Urinary bladder (tissue), 4 donors: ENCODE data around the gene PYROXD2. TPM values are rescaled to one million over a fixed set of nuclear protein-coding genes. Genes with fewer than 3 reads are reported as not detected.
"Not testable (repeated sequence)": the region's sequence is repeated elsewhere in the genome, so short reads cannot be mapped to it uniquely, and the experiment has no call there.

ENCODE experiments used
- DNase-seq: peaks from one replicate; pipeline ENCODE4 v3.0.0-alpha.2; 2015; ENCODE audit errors: extremely low spot score
- H3K27ac ChIP-seq: one replicate; pipeline ENCODE4 v1.5.1; 2013; ENCODE audit warnings: low read depth, mild to moderate bottlenecking, moderate library complexity
- H3K36me3 ChIP-seq: one replicate; pipeline ENCODE4 v1.6.1; 2013; ENCODE audit warnings: mild to moderate bottlenecking, moderate library complexity; ENCODE audit not compliant: insufficient read depth
- H3K4me1 ChIP-seq: one replicate; pipeline ENCODE4 v1.6.1; 2013; ENCODE audit warnings: mild to moderate bottlenecking, moderate library complexity; ENCODE audit not compliant: insufficient read depth
- H3K4me3 ChIP-seq: one replicate; pipeline ENCODE4 v1.5.1; 2013; ENCODE audit warnings: low read depth, low read length
- WGBS: extraction: QIAGEN DNeasy Blood & Tissue Kit; methylation state at CpG from one replicate; pipeline ENCODE4 v1.1.7; 2013; 5-methylcytosine and 5-hydroxymethylcytosine counted together
- polyA plus RNA-seq: library from polyadenylated mRNA; stranded (reverse); fragments of 200-250 nt; gene quantifications from one replicate; pipeline ENCODE4 v1.2.3, GENCODE V29; 2013
- total RNA-seq: library from RNA; depleted of rRNA; stranded (reverse); fragments of >200 nt; gene quantifications from one replicate; pipeline ENCODE4 v1.2.3, GENCODE V29; 2014
- donor health status: healthy with polysubstance abuse.
- donor health status: healthy.

The PYROXD2 gene
- total and polyA plus RNA-seq, 2 donors, result 8.9 to 15.0 TPM

GRCh38 chr10:98383134-98383667 is 31.8 kb downstream of the PYROXD2 start:
- not testable (repeated sequence) for H3K4me1 ChIP-seq, H3K36me3 ChIP-seq, H3K4me3 ChIP-seq, H3K27ac ChIP-seq, DNase-seq
- whole genome bisulfite sequencing, result 85% methylated on average over 7 of the region's 7 CpGs

- no peaks in the 10 kb centered on the region for H3K4me1 ChIP-seq
- H3K27ac ChIP-seq, result no peak overlapping the region
- DNase-seq, result no peak
- 73% methylated on average over 5 of the region's 5 CpGs for WGBS
- no peaks in the 10 kb centered on the region for H3K36me3 ChIP-seq
- H3K4me3 ChIP-seq, result no peak overlapping the region
Measured at GRCh38 chr10:98382691-98383101, 32.3 kb downstream of the PYROXD2 start.

GRCh38 chr10:98380493-98381339 is 34.3 kb downstream of the PYROXD2 start:
- no peak for DNase-seq
- no peak overlapping the region for H3K27ac ChIP-seq
- H3K4me1 ChIP-seq, result no peaks in the 10 kb centered on the region
- no peaks in the 10 kb centered on the region for H3K36me3 ChIP-seq
- 87% methylated on average over 8 of the region's 8 CpGs for WGBS
- H3K4me3 ChIP-seq, result no peak overlapping the region

GRCh38 chr10:98378722-98379121 is 36.3 kb downstream of the PYROXD2 start:
- 98% methylated on average over 4 of the region's 4 CpGs for WGBS
- no peak overlapping the region for H3K4me3 ChIP-seq
- no peaks in the 10 kb centered on the region for H3K36me3 ChIP-seq
- H3K27ac ChIP-seq, result no peak overlapping the region
- no peaks in the 10 kb centered on the region for H3K4me1 ChIP-seq
- no peak for DNase-seq

- DNase-seq, result no peak
- H3K36me3 ChIP-seq, result no peaks in the 10 kb centered on the region
- no peak overlapping the region for H3K4me3 ChIP-seq
- 96% methylated on average over 3 of the region's 3 CpGs for WGBS
- H3K4me1 ChIP-seq, result no peaks in the 10 kb centered on the region
- no peak overlapping the region for H3K27ac ChIP-seq
Measured at GRCh38 chr10:98377536-98377935, 37.4 kb downstream of the PYROXD2 start.

GRCh38 chr10:98377001-98377400 is 38.0 kb downstream of the PYROXD2 start:
- H3K27ac ChIP-seq, result no peak overlapping the region
- H3K4me1 ChIP-seq, result no peaks in the 10 kb centered on the region
- WGBS, result 98% methylated on average over 2 of the region's 2 CpGs
- no peak for DNase-seq
- no peaks in the 10 kb centered on the region for H3K36me3 ChIP-seq
- H3K4me3 ChIP-seq, result no peak overlapping the region

GRCh38 chr10:98376485-98376884 is 38.5 kb downstream of the PYROXD2 start:
- 85% methylated on average over 1 of the region's 1 CpG for WGBS
- Histone ChIP-seq H3K27ac (no peak overlapping the region), H3K36me3 (no peaks in the 10 kb centered on the region)

GRCh38 chr10:98374217-98374985 is 40.6 kb downstream of the PYROXD2 start:
- Histone ChIP-seq H3K4me3 (no peak overlapping the region), H3K36me3 (no peaks in the 10 kb centered on the region), H3K27ac (no peak overlapping the region), H3K4me1 (no peaks in the 10 kb centered on the region)
- 43% methylated on average over 8 of the region's 8 CpGs for WGBS
- DNase-seq, result no peak

More at GRCh38 chr10:98376485-98376884, 38.5 kb downstream of the PYROXD2 start:
- no peak for DNase-seq
- H3K4me1 ChIP-seq, result no peaks in the 10 kb centered on the region
- no peak overlapping the region for H3K4me3 ChIP-seq

- Histone ChIP-seq H3K36me3 (no peaks in the 10 kb centered on the region), H3K4me3 (no peak overlapping the region), H3K27ac (no peak overlapping the region), H3K4me1 (no peaks in the 10 kb centered on the region)
- DNase-seq, result no peak
- WGBS, result 69% methylated on average over 12 of the region's 12 CpGs
Measured at GRCh38 chr10:98373260-98374040, 41.5 kb downstream of the PYROXD2 start.

- Histone ChIP-seq H3K4me1 (no peaks in the 10 kb centered on the region), H3K36me3 (no peaks in the 10 kb centered on the region), H3K4me3 (no peak overlapping the region), H3K27ac (no peak overlapping the region)
- WGBS, result 69% methylated on average over 14 of the region's 14 CpGs
- no peak for DNase-seq
Measured at GRCh38 chr10:98370831-98371820, 43.9 kb downstream of the PYROXD2 start.

GRCh38 chr10:98369801-98370200 is 45.2 kb downstream of the PYROXD2 start:
- Histone ChIP-seq H3K36me3 (no peaks in the 10 kb centered on the region), H3K4me1 (no peaks in the 10 kb centered on the region), H3K4me3 (no peak overlapping the region), H3K27ac (no peak overlapping the region)
- DNase-seq, result no peak
- 89% methylated on average over 7 of the region's 7 CpGs for WGBS

- Histone ChIP-seq H3K27ac (no peak overlapping the region), H3K4me1 (no peaks in the 10 kb centered on the region), H3K36me3 (no peaks in the 10 kb centered on the region), H3K4me3 (no peak overlapping the region)
- 97% methylated on average over 2 of the region's 2 CpGs for WGBS
- DNase-seq, result no peak
Measured at GRCh38 chr10:98368644-98369043, 46.3 kb downstream of the PYROXD2 start.
